Left renal pelvis (tissue), 4 donors: ENCODE measurements around the gene FBXO42. TPM values are rescaled to one million over a fixed set of nuclear protein-coding genes. Genes with fewer than 3 reads are reported as not detected.
"Not testable (repeated sequence)": the region's sequence is repeated elsewhere in the genome, so short reads cannot be mapped to it uniquely, and the experiment has no call there.

Experiments
- DNase-seq, 4 donors: peaks; one replicate each; pipeline ENCODE4 v3.0.0-alpha.2; 2013; ENCODE audit warnings: low read depth in 4 of 4, low spot score in 3 of 4
- polyA plus RNA-seq, 4 donors: library from polyadenylated mRNA; unstranded; fragments of 120-200 nt; gene quantifications; one replicate each; pipeline ENCODE4 v1.2.1, GENCODE V29; 2013; ENCODE audit not compliant: insufficient read length in 4 of 4

The FBXO42 gene
- polyA plus RNA-seq, 4 donors = 17.7 to 23.1 (median 20.4) TPM

DNA sequence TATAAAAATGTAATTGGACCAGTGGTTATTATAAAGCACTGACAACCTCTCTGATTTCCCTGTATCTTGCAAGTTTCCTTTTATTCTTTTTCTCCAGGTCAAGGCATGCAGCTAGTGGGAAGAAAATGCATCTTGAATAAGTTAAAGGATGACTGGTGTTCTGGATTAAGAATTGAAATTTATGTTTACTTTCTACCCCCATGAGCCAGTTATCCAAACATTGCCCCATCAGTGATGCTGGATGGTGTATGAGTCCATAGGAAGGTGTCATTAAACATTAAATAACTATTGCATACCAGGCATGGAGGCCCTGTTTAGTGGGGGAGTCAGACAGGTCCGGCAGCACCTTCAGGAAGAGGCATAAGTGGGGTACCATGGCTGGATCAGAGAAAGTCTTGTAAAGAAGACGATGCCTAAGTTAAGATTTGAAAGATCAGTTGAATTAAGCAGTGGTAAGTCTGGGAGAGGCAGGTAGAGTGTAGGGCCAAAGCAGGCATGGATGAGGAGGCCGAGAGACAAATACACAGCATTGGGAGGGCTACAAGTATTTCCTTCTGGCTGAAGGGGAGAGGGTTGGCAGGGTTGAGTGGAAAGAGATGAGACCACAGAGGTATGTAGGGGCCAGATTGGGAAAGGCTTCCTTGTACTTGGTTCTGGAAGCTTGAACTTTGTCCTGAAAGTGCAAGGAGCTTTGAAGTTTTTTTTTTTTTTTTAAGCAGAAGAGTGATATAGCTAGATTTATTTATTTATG is 20.4 kb upstream of the FBXO42 start:
- DNase-seq = no peak

DNA sequence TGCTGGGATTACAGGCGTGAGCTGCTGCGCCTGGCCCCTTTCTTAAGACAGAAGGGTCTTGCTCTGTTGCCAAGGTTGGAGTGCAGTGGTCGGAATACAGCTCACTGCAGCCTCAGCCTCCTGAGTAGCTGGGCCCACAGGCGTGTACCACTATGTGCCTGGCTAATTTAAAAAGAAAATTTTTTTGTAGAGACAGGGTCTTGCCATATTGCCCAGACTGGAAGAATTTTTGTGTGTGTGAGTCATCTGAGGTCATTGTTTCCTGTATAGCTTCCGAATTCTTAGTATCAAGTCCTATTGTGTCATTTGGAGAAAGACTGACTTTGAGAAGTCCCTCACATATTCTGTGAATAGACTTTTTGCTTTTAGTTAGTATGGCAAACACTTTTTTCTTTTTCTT is 19.4 kb upstream of the FBXO42 start:
- no peak for DNase-seq

DNA sequence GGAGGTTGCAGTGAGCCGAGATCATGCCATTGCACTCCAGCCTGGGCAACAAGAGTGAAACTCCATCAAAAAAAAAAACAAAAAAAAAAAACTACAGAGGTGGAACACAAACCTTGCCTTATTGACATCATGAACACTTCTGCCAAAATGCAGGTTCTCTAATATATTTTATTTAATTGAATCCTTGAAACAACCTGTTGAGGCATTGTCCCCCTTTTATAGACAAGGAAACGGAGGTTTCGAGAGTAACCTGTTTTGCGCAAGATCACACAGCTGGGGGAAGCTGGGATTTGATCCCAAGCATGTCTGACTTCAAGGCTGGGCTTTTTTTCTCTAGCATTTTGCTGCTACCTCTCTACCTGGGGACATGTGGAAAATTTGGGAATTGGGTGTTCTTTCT is 17.5 kb upstream of the FBXO42 start:
- no peak for DNase-seq

GRCh38 chr1:16367968-16368890 is 15.9 kb upstream of the FBXO42 start:
- no peak for DNase-seq

DNA sequence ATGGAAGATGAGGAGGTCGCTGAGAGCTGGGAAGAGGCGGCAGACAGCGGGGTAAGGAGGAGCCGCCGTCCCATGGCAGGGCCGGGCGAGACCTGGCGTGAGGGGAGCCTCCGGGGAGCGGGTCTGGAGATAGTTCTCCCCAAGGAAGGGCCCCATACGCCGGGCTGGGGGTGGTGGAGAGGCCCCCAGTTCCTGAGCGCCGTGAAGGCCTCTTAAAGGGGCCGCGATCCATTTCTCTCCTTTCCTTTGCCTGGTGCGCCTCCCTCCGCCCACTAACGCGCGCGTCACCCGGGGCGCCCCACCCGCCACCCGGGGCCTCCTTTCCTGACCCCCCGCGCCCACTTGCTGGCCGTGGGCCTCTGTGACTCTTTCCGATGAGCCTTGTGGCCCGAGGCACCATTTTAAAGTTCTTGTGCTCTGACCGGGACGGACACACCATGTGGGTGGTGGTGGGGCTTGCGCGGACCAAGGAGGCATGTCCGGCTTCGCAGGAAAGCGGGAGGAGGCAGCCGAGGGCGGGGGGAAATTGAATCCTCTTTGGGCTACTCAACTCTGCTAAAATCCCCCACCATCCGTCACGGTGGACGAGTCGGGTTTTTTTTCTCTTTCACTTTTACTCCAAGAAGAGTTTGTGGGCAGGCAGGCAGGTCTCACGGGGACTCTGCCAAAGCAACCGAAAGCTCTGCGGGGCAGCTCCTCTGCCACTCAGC is 15.1 kb upstream of the FBXO42 start:
- DNase-seq = peak in 3 of 4 donors; percentile 76 to 80 (median 80)

GRCh38 chr1:16366722-16367257 is 14.5 kb upstream of the FBXO42 start, which contains the start of gene SZRD1:
TSS of gene SZRD1 (plus strand) at chr1:16367242. CDS start at chr1:16367258, 16 bp downstream.
- DNase-seq = peak; percentile 98 to 99 (median 98)

DNA sequence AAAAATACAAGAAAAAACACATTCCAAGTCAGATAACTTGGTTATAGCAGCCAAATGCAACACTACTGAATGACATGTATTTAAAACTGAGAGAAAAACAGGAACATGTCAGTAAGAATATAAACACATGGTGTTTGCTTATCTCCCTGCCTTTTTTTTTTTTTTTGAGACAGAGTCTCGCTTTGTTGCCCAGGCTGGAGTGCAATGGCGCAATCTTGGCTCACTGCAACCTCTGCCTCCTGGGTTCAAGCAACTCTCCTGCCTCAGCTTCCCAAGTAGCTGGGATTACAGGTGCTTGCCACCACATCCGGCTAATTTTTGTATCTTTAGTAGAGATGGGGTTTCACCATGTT is 12.8 kb upstream of the FBXO42 start:
- peak in 1 of 4 donors; percentile 51 for DNase-seq

- no peak for DNase-seq
These were observed 4.6 kb upstream of the FBXO42 start for GRCh38 chr1:16356867-16357266.

DNA sequence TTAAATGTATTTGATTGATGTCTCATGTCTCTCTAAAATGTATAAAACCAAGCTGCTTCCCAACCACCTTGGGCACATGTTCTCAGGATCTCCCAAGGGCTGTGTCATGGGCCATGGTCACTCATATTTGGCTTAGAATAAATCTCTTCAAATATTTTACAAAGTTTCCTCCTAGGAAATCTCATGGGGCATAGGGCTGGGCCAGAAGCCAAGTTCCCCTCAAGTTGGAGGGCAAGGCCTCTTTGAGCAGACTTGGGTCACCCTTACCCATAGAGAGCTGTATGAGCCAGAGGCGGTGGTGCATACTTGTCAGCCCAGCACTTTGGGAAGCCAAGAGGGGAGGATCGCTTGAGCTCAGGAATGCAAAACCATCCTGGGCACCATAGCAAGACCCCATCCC is 2.3 kb upstream of the FBXO42 start:
- no peak for DNase-seq

DNA sequence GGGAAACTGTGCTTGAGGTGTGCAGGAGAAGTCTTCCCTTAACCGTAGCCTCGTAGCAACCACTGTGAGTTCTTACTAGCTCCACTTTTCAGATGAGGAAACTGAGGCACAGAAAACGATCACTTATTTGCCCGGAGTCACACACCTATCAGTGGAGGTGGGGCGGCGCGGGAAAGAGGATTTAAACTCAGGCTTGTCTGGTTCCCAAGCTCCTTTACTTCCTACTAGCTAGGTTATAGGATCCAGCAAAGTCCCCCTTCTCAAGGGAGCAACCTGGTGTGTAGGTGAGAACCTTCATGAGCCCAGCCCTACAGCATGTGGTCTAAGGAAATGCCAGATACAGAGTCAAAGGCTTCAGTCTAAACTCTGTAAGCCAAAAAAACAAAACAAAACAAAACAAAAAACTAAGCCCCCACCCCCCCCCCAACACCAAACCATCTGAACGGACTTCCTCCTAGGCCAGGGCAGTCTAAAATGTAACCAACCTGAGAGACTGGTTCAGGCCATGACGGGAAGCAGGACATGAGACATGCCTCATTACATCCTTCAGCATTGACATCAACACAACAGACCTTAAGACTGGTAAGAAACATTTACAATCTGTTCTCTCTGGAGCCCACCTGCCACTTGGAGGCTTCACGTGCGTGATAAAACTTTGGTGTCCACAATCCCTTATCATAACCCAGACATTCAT is 709 bp upstream of the FBXO42 start:
- DNase-seq = no peak

GRCh38 chr1:16351456-16351993 is 755 bp downstream of the FBXO42 start:
- no peak for DNase-seq

DNA sequence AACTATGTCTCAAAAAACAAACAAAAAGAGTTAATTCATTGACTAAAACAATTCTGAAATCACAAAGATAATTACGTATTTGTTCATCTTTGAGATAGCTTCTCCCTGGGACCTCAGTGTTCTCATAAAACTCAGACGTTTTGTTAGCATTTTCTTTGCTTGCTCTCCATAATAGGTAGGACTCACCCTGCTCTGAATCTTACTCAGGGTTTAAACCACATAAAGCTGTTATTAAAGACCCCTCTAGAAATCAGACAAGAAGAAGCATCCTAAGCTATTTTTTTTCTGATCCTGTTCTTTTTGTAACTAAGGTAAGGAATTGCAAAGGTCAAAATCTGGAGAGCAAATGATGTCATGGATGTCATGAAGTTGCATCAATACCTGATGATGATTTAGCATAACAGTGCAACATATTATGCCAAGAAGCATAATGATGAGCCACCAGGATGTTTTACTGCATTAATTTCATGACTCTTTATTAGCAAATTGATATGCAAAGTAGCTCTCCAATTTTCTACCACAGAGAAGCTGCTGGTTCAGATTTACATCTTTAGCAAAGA is 2.4 kb downstream of the FBXO42 start:
- DNase-seq = no peak

DNA sequence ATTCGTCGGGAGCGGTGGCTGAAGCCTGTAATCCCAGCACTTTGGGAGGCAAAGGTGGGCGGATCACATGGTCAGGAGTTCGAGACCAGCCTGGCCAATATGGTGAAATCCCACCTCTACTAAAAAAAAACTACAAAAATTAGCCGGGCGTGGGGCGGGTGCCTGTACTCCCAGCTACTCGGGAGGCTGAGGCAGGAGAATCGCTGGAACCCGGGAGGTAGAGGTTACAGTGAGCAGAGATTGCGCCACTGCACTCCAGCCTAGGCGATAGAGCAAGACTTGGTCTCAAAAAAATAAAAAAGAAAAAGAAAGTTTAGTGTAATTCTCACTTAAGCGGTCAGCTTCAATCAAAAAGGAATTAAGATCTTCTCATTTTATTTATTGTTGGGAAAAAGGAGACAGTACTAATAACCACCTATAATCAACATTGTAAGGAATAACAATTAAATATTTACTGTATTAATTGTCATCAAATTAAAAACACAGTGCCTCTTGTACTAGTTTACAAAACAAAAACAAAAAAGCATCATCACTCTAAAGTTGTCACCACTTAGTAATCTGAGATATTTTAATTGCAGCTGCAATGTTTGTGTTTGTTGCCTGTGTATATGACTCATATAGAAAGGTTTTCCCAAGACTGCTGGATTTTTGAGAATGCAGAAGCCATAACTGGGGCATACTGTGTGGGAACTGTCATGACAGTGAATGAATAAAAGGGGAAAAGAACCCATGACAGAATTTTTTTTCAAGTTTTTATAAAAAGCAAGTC is 3.7 kb downstream of the FBXO42 start:
- DNase-seq = no peak

- DNase-seq = not testable (repeated sequence)
These were observed 9.0 kb downstream of the FBXO42 start for GRCh38 chr1:16343276-16343675.

GRCh38 chr1:16342331-16343062 is 9.8 kb downstream of the FBXO42 start:
- no peak for DNase-seq

DNA sequence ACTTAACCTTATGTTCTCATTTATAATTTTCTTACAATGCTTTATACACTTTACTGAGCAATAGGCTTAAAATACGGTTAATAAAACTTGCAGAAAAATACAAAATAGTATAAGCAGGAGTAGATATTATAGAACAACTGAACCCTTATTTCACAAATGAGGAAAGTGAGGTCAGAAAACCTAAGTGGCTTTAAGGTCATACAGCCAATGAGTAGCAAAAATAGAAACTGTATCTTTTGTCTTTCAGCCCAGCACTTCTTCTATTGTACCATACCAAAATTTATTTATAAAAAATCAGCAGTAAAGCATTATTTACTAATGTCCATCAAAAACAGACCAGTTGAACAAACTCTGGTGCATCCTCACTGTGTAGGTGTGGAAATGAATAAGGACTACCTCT is 11.6 kb downstream of the FBXO42 start:
- no peak for DNase-seq

- no peak for DNase-seq
These were observed 13.3 kb downstream of the FBXO42 start for GRCh38 chr1:16338961-16339360.

GRCh38 chr1:16334655-16335340 is 17.5 kb downstream of the FBXO42 start:
- DNase-seq = no peak
